Panc1 (cell line): Measurements from ENCODE around the gene NUB1. TPM values are rescaled to one million over a fixed set of nuclear protein-coding genes. Genes with fewer than 3 reads are reported as not detected.

Source experiments
- ATAC-seq: fragments of 200-7000 bp; cut with Tn5 transposase; 2 replicates; pipeline ENCODE4 v1.9.1; 2020; ENCODE audit warnings: mild to moderate bottlenecking, moderate library complexity
- BruUV-seq: library from RNA; stranded (reverse); fragments of 400-500 nt; replicated peaks from 2 replicates; lab custom pipeline; 2021; lab: Mats Ljungman, UMichigan
- CTCF ChIA-PET: fragments of 300-600 bp; sonication (Branson Sonifier 250); formaldehyde crosslinking; loops from one replicate; lab custom pipeline; 2022; ENCODE audit warnings: antibody characterized with exemption; lab: Charles Lee
- POLR2A ChIA-PET: fragments of 300-600 bp; sonication (Branson Sonifier 250); formaldehyde crosslinking; loops from one replicate; lab custom pipeline; 2022; ENCODE audit warnings: antibody characterized with exemption; lab: Charles Lee
- DNase-seq: peaks from one replicate; pipeline ENCODE4 v3.0.0-alpha.2; 2010; ENCODE audit warnings: low read depth, low spot score
- H3K27ac ChIP-seq: 2 replicates; pipeline ENCODE4 v1.5.1; 2011; ENCODE audit warnings: mild to moderate bottlenecking, low read length, inconsistent platforms
- H3K27me3 ChIP-seq: fragments of 200-500 bp; sonication (Bioruptor generic); 2 replicates; pipeline ENCODE4 v1.6.0; 2014; ENCODE audit warnings: low read length, inconsistent platforms; ENCODE audit not compliant: control insufficient read depth, insufficient read depth
- H3K36me3 ChIP-seq: fragments of 200-500 bp; sonication (Bioruptor generic); 2 replicates; pipeline ENCODE4 v1.5.1; 2014; ENCODE audit warnings: inconsistent platforms, mild to moderate bottlenecking, low read length, moderate library complexity; ENCODE audit not compliant: control insufficient read depth, insufficient read depth
- H3K4me1 ChIP-seq: 2 replicates; pipeline ENCODE4 v1.5.1; 2011; ENCODE audit warnings: inconsistent platforms, mild to moderate bottlenecking, low read length, moderate library complexity; ENCODE audit not compliant: control insufficient read depth, insufficient read depth
- H3K4me3 ChIP-seq, 2 experiments: 2 replicates each; pipeline ENCODE4 v1.5.1; 2011 to 2012; ENCODE audit warnings: low read depth in 2 of 2, low read length in 2 of 2, mild to moderate bottlenecking in 2 of 2, inconsistent platforms in 1 of 2, moderate library complexity in 1 of 2
- H3K9me3 ChIP-seq: fragments of 200-500 bp; sonication (Bioruptor generic); 2 replicates; pipeline ENCODE4 v1.5.1; 2014; ENCODE audit warnings: low read depth, mild to moderate bottlenecking, inconsistent platforms, low read length, moderate library complexity; ENCODE audit not compliant: control insufficient read depth, insufficient read depth
- CTCF ChIP-seq: fragments of 450-650 bp; IDR thresholded peaks from 2 replicates; pipeline ENCODE4 v1.5.1; 2017; ENCODE audit warnings: mild to moderate bottlenecking
- POLR2AphosphoS5 ChIP-seq: IDR thresholded peaks from 2 replicates; pipeline ENCODE4 v1.6.1; 2012; ENCODE audit warnings: mild to moderate bottlenecking, low read depth, low read length, moderate library complexity
- REST ChIP-seq, 2 experiments: IDR thresholded peaks; 2 replicates each; pipeline ENCODE4 v1.6.1; 2011 to 2012; ENCODE audit warnings: low read depth in 2 of 2, control low read depth in 1 of 2, low read length in 1 of 2, mild to moderate bottlenecking in 1 of 2, moderate library complexity in 1 of 2; ENCODE audit not compliant: insufficient read depth in 1 of 2
- SIN3A ChIP-seq: IDR thresholded peaks from 2 replicates; pipeline ENCODE4 v1.6.1; 2012; ENCODE audit warnings: low read depth, mild to moderate bottlenecking, low read length, moderate library complexity, borderline replicate concordance; ENCODE audit not compliant: insufficient read depth
- TCF7L2 ChIP-seq: IDR thresholded peaks from 2 replicates; pipeline ENCODE4 v1.6.1; 2011; ENCODE audit warnings: mild to moderate bottlenecking, low read depth, low read length, inconsistent platforms
- in situ Hi-C: cut with HindIII; loops from 2 replicates; pipeline ENCODE4 v1.10.0; 2016; ENCODE audit warnings: low sequenced_read_pairs, low pct_unique_long_range_greater_than_20kb
- intact Hi-C: fragments of 100-400 bp; cut with micrococcal nuclease; formaldehyde crosslinking; loops from one replicate; pipeline ENCODE4 v1.10.0; 2022; ENCODE audit not compliant: unreplicated experiment
- total RNA-seq: library from RNA; stranded (reverse); gene quantifications from one replicate; pipeline ENCODE4 v1.2.1, GENCODE V29; 2021; ENCODE audit not compliant: unreplicated experiment

The NUB1 gene
- total RNA-seq, 1 experiment from 2014 or later: 50.5 TPM

GRCh38 chr7:151308791-151309190, 32.8 kb upstream of the NUB1 start:
- BruUV-seq: no TSS peak
- ATAC-seq: no peak
- no peak overlapping the region for H3K27ac ChIP-seq
- H3K27me3 ChIP-seq: no peaks in the 10 kb centered on the region
- H3K4me1 ChIP-seq: no peaks in the 10 kb centered on the region; the same call in 1 of the 2 replicates
- TF ChIP-seq CTCF (no peak), TCF7L2 (no peak), POLR2AphosphoS5 (no peak), SIN3A (no peak), REST (IDR thresholded peaks at IDR 0.05; ENCODE audit: insufficient read depth in 1 of 2, low read depth in 2 of 2, low read length in 1 of 2) (no peak)
- ChIA-PET CTCF (no interaction called here), POLR2A (no interaction called here)
- H3K36me3 ChIP-seq: no peaks in the 10 kb centered on the region
- H3K4me3 ChIP-seq: no peak overlapping the region
- H3K9me3 ChIP-seq: peaks cover 4% of the 10 kb centered on the region; the same call in 1 of the 2 replicates
- intact Hi-C loops: no loop called here
- in situ Hi-C loops: no loop called here
- DNase-seq: no peak

GRCh38 chr7:151309311-151309710, 32.3 kb upstream of the NUB1 start:
- TF ChIP-seq TCF7L2: no peak
- no peak for TF ChIP-seq POLR2AphosphoS5
- no peak for TF ChIP-seq REST (IDR thresholded peaks at IDR 0.05; ENCODE audit: insufficient read depth in 1 of 2, low read depth in 2 of 2, low read length in 1 of 2)
- no peak for TF ChIP-seq SIN3A
- no peak for TF ChIP-seq CTCF
- Histone ChIP-seq H3K27me3 (no peaks in the 10 kb centered on the region), H3K4me1 (peaks cover 5% of the 10 kb centered on the region), H3K4me3 (no peak overlapping the region), H3K27ac (no peak overlapping the region), H3K9me3 (peaks cover 4% of the 10 kb centered on the region; the same call in 1 of the 2 replicates), H3K36me3 (no peaks in the 10 kb centered on the region)
- DNase-seq (no peak), ATAC-seq (no peak)
- in situ Hi-C loops: no loop called here
- BruUV-seq: no TSS peak
- intact Hi-C loops: no loop called here
- CTCF ChIA-PET: no interaction called here
- POLR2A ChIA-PET: no interaction called here
